HepG2 (cell line): ENCODE measurements around the gene PHLDB1. TPM values are rescaled to one million over a fixed set of nuclear protein-coding genes. Genes with fewer than 3 reads are reported as not detected.

Experiments used
- ATAC-seq: fragments of 200-7000 bp; cut with Tn5 transposase; 3 replicates; pipeline ENCODE4 v1.9.1; 2020; ENCODE audit warnings: mild to moderate bottlenecking, moderate library complexity
- BruUV-seq: library from RNA; stranded (reverse); fragments of 400-500 nt; replicated peaks from 2 replicates; lab custom pipeline; 2021; lab: Mats Ljungman, UMichigan
- CTCF ChIA-PET: fragments of 300-600 bp; formaldehyde crosslinking; extraction: SDS; loops from one replicate; lab custom pipeline; 2021; ENCODE audit warnings: low total read pairs, inconsistent platforms, low intra/inter-chr PET ratio; lab: Yijun Ruan, JAX
- POLR2A ChIA-PET: fragments of 350-600 bp; sonication (Branson Sonifier 250); formaldehyde crosslinking; loops from one replicate; lab custom pipeline; 2020; ENCODE audit warnings: antibody characterized with exemption, inconsistent platforms; lab: Yijun Ruan, JAX
- DNase-seq: peaks from one replicate; pipeline ENCODE4 v3.0.0-alpha.2; 2015; ENCODE audit warnings: low spot score
- FAIRE-seq: peaks from 3 replicates; lab custom pipeline; 2011; peaks lifted over from hg19 to GRCh38; lab: Jason Lieb, UNC
- H2AFZ ChIP-seq: one replicate; pipeline ENCODE4 v1.6.1; 2011; ENCODE audit warnings: low read length, inconsistent platforms
- H3K27ac ChIP-seq: fragments of 300-600 bp; 3 replicates; pipeline ENCODE4 v1.8.0; 2011; ENCODE audit warnings: mixed run types, mild to moderate bottlenecking, mixed read lengths, low read length, inconsistent platforms; ENCODE audit not compliant: insufficient read depth; ENCODE audit errors: extremely low read length
- H3K27me3 ChIP-seq, 2 experiments: fragments of 200-600 bp in 1 of 2; 2 replicates in 1 of 2; 3 replicates in 1 of 2; pipeline versions ENCODE4 v1.6.0 to v1.8.0; 2011; ENCODE audit warnings: low read length in 2 of 2, mild to moderate bottlenecking in 2 of 2, moderate library complexity in 2 of 2, inconsistent platforms in 1 of 2; ENCODE audit not compliant: insufficient read depth in 2 of 2, control insufficient read depth in 1 of 2
- H3K36me3 ChIP-seq, 2 experiments: fragments of 200-600 bp in 1 of 2; replicated peaks in 1 of 2; 2 replicates in 1 of 2; 3 replicates in 1 of 2; pipeline versions ENCODE4 v1.5.1 to v1.8.0; 2011; ENCODE audit warnings: low read length in 2 of 2, inconsistent platforms in 1 of 2; ENCODE audit not compliant: insufficient read depth in 2 of 2, control insufficient read depth in 1 of 2
- H3K4me1 ChIP-seq: 2 replicates; pipeline ENCODE4 v1.5.1; 2012; ENCODE audit warnings: low read length, inconsistent platforms; ENCODE audit not compliant: insufficient read depth
- H3K4me2 ChIP-seq: 2 replicates; pipeline ENCODE4 v1.6.0; 2011; ENCODE audit warnings: low read depth, low read length, inconsistent platforms
- H3K4me3 ChIP-seq, 3 experiments: fragments of 200-600 bp in 1 of 3; sonication (generic), shearing (Covaris generic) in 1 of 3; replicated peaks in 1 of 3; 2 replicates each; pipeline ENCODE4 v1.5.1; 2011 to 2016; ENCODE audit warnings: low read length in 3 of 3, inconsistent platforms in 2 of 3, low read depth in 2 of 3, mild to moderate bottlenecking in 2 of 3, control low read depth in 1 of 3, mixed read lengths in 1 of 3; ENCODE audit not compliant: insufficient read depth in 1 of 3
- H3K79me2 ChIP-seq: one replicate; pipeline ENCODE4 v1.6.1; 2011; ENCODE audit warnings: low read length, inconsistent platforms; ENCODE audit not compliant: insufficient read depth
- H3K9ac ChIP-seq: 2 replicates; pipeline ENCODE4 v1.6.0; 2011; ENCODE audit warnings: mild to moderate bottlenecking, low read depth, low read length, inconsistent platforms; ENCODE audit not compliant: insufficient read depth
- H3K9me3 ChIP-seq: 2 replicates; pipeline ENCODE4 v1.5.1; 2012; ENCODE audit warnings: mild to moderate bottlenecking, low read length
- H4K20me1 ChIP-seq: 2 replicates; pipeline ENCODE4 v1.6.0; 2011; ENCODE audit warnings: inconsistent platforms, mild to moderate bottlenecking, low read length, moderate library complexity; ENCODE audit not compliant: insufficient read depth
- CEBPZ ChIP-seq: IDR thresholded peaks from 2 replicates; pipeline ENCODE4 v1.6.1; 2012; ENCODE audit warnings: low read length, improper control_type of control experiment
- CTCF ChIP-seq: sonication (generic); formaldehyde crosslinking; IDR thresholded peaks from 2 replicates; pipeline ENCODE4 v1.5.0; 2020; ENCODE audit warnings: mild to moderate bottlenecking, missing genetic modification reagents, moderate library complexity
- HCFC1 ChIP-seq: fragments of 150-350 bp; IDR thresholded peaks from 2 replicates; pipeline ENCODE4 v1.6.1; 2014; ENCODE audit warnings: low read depth, low read length
- PRPF4 ChIP-seq: fragments of 200-400 bp; formaldehyde crosslinking; IDR thresholded peaks from 2 replicates; pipeline ENCODE4 v1.6.1; 2016; ENCODE audit warnings: low read length, low read depth; ENCODE audit not compliant: poor library complexity, severe bottlenecking
- SAP130 ChIP-seq: IDR thresholded peaks from 2 replicates; pipeline ENCODE4 v1.6.1; 2016; ENCODE audit warnings: low read depth
- ZKSCAN5 ChIP-seq: sonication (generic); formaldehyde crosslinking; IDR thresholded peaks from 2 replicates; pipeline ENCODE4 v1.5.1; 2020; ENCODE audit warnings: mild to moderate bottlenecking, missing genetic modification reagents
- ZKSCAN8 ChIP-seq: IDR thresholded peaks from 2 replicates; pipeline ENCODE4 v1.6.1; 2016; ENCODE audit warnings: borderline replicate concordance, missing genetic modification reagents, missing compliant biosample characterization
- ZNF317 ChIP-seq: sonication (generic); formaldehyde crosslinking; IDR thresholded peaks from 2 replicates; pipeline ENCODE4 v1.5.0; 2020; ENCODE audit warnings: mild to moderate bottlenecking, missing genetic modification reagents
- ZNF383 ChIP-seq: sonication (generic); formaldehyde crosslinking; IDR thresholded peaks from 2 replicates; pipeline ENCODE4 v1.4.0; 2020; ENCODE audit warnings: missing genetic modification reagents, mild to moderate bottlenecking, borderline replicate concordance
- ZNF605 ChIP-seq: sonication (generic); formaldehyde crosslinking; IDR thresholded peaks from 2 replicates; pipeline ENCODE4 v1.8.0; 2022; ENCODE audit warnings: mild to moderate bottlenecking, missing genetic modification reagents
- ZNF670 ChIP-seq: sonication (generic); formaldehyde crosslinking; IDR thresholded peaks from 2 replicates; pipeline ENCODE4 v1.8.0; 2022; ENCODE audit warnings: mild to moderate bottlenecking, missing genetic modification reagents, borderline replicate concordance
- WGBS: methylation state at CpG from one replicate; pipeline ENCODE4 v1.1.6; 2017; ENCODE audit warnings: low lambda C conversion rate; 5-methylcytosine and 5-hydroxymethylcytosine counted together
- in situ Hi-C: cut with HindIII; loops from 2 replicates; pipeline ENCODE4 v1.10.0; 2017; ENCODE audit warnings: low pct_unique_long_range_greater_than_20kb; ENCODE audit not compliant: extremely low pct_ligation_motif_present
- intact Hi-C: fragments of 100-400 bp; cut with micrococcal nuclease; formaldehyde crosslinking; loops from one replicate; pipeline ENCODE4 v1.10.0; 2022; ENCODE audit not compliant: unreplicated experiment
- polyA plus RNA-seq, 8 experiments: library from polyadenylated mRNA; depleted of rRNA in 3 of 8; stranded (reverse) in 7 of 8; unstranded in 1 of 8; fragments of >200 nt; fragmentation: Illumina TruSeq in 4 of 8; extraction: Trizol in 4 of 8; gene quantifications; 2 replicates each; pipeline versions ENCODE4 v1.2.1 to v1.2.3, GENCODE V29; 2011 to 2016; ENCODE audit warnings: low read depth in 4 of 8, missing spikeins in 1 of 8, mixed read lengths in 1 of 8; ENCODE audit not compliant: insufficient read depth in 1 of 8
- total RNA-seq, 5 experiments: library from RNA; depleted of rRNA; stranded (reverse); fragments of >200 nt; fragmentation: Illumina TruSeq; extraction: Trizol; gene quantifications; 2 replicates each; pipeline ENCODE4 v1.2.3, GENCODE V29; 2016; ENCODE audit warnings: low read depth in 1 of 5
- TF ChIP-seq, protein P1 (sequence below): sonication (generic); formaldehyde crosslinking; IDR thresholded peaks from 2 replicates; pipeline ENCODE4 v1.8.1; 2023; ENCODE audit warnings: mild to moderate bottlenecking, missing genetic modification reagents, borderline replicate concordance
- TF ChIP-seq, protein P2 (sequence below): sonication (generic); formaldehyde crosslinking; conservative IDR thresholded peaks from 2 replicates; pipeline ENCODE4 v1.4.0; 2020; ENCODE audit warnings: missing genetic modification reagents

The PHLDB1 gene
- total and polyA plus RNA-seq, 2 of the 13 experiments (the other 11 are each of a cell fraction or from before 2014, with no cell fraction given) = 13.8 to 14.2 TPM

GRCh38 chr11:118694771-118695170, 87.4 kb downstream of the PHLDB1 start (continued):
- TF ChIP-seq CEBPZ (no peak), PRPF4 (no peak)

GRCh38 chr11:118696673-118697226, 89.3 kb downstream of the PHLDB1 start:
- H3K4me1 ChIP-seq = peaks cover 44% of the 10 kb centered on the region
- no peaks in the 10 kb centered on the region for H3K36me3 ChIP-seq
- peak overlapping the region in 1 of 3 experiments; percentile 19; a peak in 1 of 6 replicates for H3K4me3 ChIP-seq
- H4K20me1 ChIP-seq = no peaks in the 10 kb centered on the region
- H2AFZ ChIP-seq = no peak overlapping the region
- no peak overlapping the region for H3K27ac ChIP-seq
- POLR2A ChIA-PET = interaction anchor here (1.0 kb wide), 1 partner anchor 94 kb away, joined by 6 read pairs; the partner anchor contains the start of gene DDX6
- intact Hi-C loops = loop anchor here (10.0 kb wide), 1 partner anchor 48 kb away; no protein-coding TSS in a partner anchor
- H3K4me2 ChIP-seq = peak overlapping the region; percentile 38
- DNase-seq = no peak
- H3K79me2 ChIP-seq = no peaks in the 10 kb centered on the region
- no peak for FAIRE-seq
- H3K9ac ChIP-seq = no peak overlapping the region
- H3K9me3 ChIP-seq = peaks cover 4% of the 10 kb centered on the region; the same call in 1 of the 2 replicates
- in situ Hi-C loops = no loop called here
- peak; percentile 86 for ATAC-seq
- WGBS = 78% methylated on average over 4 of the region's 7 CpGs
- CTCF ChIA-PET = no interaction called here
- peaks cover 0 to 6% of the 10 kb centered on the region in 2 experiments; a peak in 2 of 5 replicates for H3K27me3 ChIP-seq
- no TSS peak for BruUV-seq
- TF ChIP-seq SAP130 (CRISPR knock-in tag) (peak; percentile 25; the same call in 1 of the 2 replicates), ZNF670 (CRISPR knock-in tag) (no peak), ZNF317 (CRISPR knock-in tag) (no peak), ZNF605 (CRISPR knock-in tag) (0 out of 2 replicates have a peak, but pooled peaks have one; percentile 32), ZKSCAN5 (CRISPR knock-in tag) (0 out of 2 replicates have a peak, but pooled peaks have one; percentile 57), ZKSCAN8 (CRISPR knock-in tag) (no peak), CTCF (CRISPR knock-in tag) (peak; percentile 16; the same call in 1 of the 2 replicates), ZNF383 (CRISPR knock-in tag) (no peak), HCFC1 (no peak)
- TF ChIP-seq, protein P1, sequence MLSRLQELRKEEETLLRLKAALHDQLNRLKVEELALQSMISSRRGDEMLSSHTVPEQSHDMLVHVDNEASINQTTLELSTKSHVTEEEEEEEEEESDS (CRISPR knock-in tag) = no peak
- TF ChIP-seq, protein P2, sequence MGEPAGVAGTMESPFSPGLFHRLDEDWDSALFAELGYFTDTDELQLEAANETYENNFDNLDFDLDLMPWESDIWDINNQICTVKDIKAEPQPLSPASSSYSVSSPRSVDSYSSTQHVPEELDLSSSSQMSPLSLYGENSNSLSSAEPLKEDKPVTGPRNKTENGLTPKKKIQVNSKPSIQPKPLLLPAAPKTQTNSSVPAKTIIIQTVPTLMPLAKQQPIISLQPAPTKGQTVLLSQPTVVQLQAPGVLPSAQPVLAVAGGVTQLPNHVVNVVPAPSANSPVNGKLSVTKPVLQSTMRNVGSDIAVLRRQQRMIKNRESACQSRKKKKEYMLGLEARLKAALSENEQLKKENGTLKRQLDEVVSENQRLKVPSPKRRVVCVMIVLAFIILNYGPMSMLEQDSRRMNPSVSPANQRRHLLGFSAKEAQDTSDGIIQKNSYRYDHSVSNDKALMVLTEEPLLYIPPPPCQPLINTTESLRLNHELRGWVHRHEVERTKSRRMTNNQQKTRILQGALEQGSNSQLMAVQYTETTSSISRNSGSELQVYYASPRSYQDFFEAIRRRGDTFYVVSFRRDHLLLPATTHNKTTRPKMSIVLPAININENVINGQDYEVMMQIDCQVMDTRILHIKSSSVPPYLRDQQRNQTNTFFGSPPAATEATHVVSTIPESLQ (CRISPR knock-in tag) = no peak
